Esophagus squamous epithelium (tissue), 5 donors: ENCODE measurements around the gene SNRNP25. TPM values are rescaled to one million over a fixed set of nuclear protein-coding genes. Genes with fewer than 3 reads are reported as not detected.
A peak's percentile ranks its signal among the peaks of the same experiment; 100 is the strongest.

Experiments used
- DNase-seq: peaks from one replicate; lab custom pipeline; 2025; lab: John Stamatoyannopoulos, UW
- H3K27ac ChIP-seq, 4 donors: fragments of 200-600 bp; sonication (generic); one replicate each; pipeline ENCODE4 v1.5.1; 2016 to 2019; ENCODE audit warnings: mild to moderate bottlenecking in 1 of 4
- H3K27me3 ChIP-seq, 4 donors: fragments of 200-600 bp; sonication (generic); 1 replicate in 3 of 4; 2 replicates in 1 of 4; pipeline versions ENCODE4 v1.5.1 to v1.6.0; 2017 to 2021; ENCODE audit warnings: antibody characterized with exemption in 1 of 4
- H3K36me3 ChIP-seq, 3 donors: fragments of 200-600 bp; sonication (generic); one replicate each; pipeline ENCODE4 v1.5.1; 2016 to 2019
- H3K4me1 ChIP-seq, 3 donors: fragments of 200-600 bp; sonication (generic); one replicate each; pipeline ENCODE4 v1.5.1; 2017 to 2019
- H3K4me3 ChIP-seq, 4 donors: fragments of 200-600 bp; sonication (generic); 1 replicate in 3 of 4; 2 replicates in 1 of 4; pipeline ENCODE4 v1.5.1; 2016 to 2019; ENCODE audit warnings: mild to moderate bottlenecking in 2 of 4, moderate library complexity in 1 of 4
- H3K9me3 ChIP-seq, 3 donors: fragments of 200-600 bp; sonication (generic); one replicate each; pipeline ENCODE4 v1.5.1; 2016 to 2019
- CTCF ChIP-seq, 6 experiments: fragments of 450-650 bp in 4 of 6; fragments of 200-600 bp in 2 of 6; sonication (generic) in 2 of 6; IDR thresholded peaks; one replicate each; pipeline ENCODE4 v1.5.1; 2016 to 2019; ENCODE audit warnings: antibody characterized with exemption in 6 of 6, mild to moderate bottlenecking in 4 of 6, moderate library complexity in 4 of 6
- POLR2A ChIP-seq, 4 donors: fragments of 450-650 bp; IDR thresholded peaks; one replicate each; pipeline ENCODE4 v1.6.1; 2017; ENCODE audit warnings: antibody characterized with exemption in 4 of 4, mild to moderate bottlenecking in 4 of 4, moderate library complexity in 3 of 4
- WGBS, 2 donors: methylation state at CpG; one replicate each; pipeline ENCODE4 v1.1.5; 2018; 5-methylcytosine and 5-hydroxymethylcytosine counted together
- intact Hi-C: fragments of 100-400 bp; cut with DNase I; formaldehyde crosslinking; loops from one replicate; pipeline ENCODE4 v1.15.0; 2022
- total RNA-seq, 4 donors: library from RNA; depleted of rRNA; stranded (reverse); fragments of >200 nt; gene quantifications; one replicate each; pipeline ENCODE4 v1.1.0, GENCODE V29; 2016
- donor health status: DM: yes; HTN: yes; CAD: no.

SNRNP25 gene
- total RNA-seq, 4 donors from 2014 or later, result 12.4 to 30.0 (median 17.9) TPM

GRCh38 chr16:66309-67182 is 12.9 kb downstream of the SNRNP25 start:
- Histone ChIP-seq H3K27me3 (peaks cover 0 to 6% (median 0%) of the 10 kb centered on the region in 4 donors), H3K4me1 (peaks cover 28 to 65% (median 44%) of the 10 kb centered on the region in 3 donors), H3K27ac (peak overlapping the region in 1 of 4 donors; percentile 3), H3K4me3 (no peak overlapping the region), H3K36me3 (peaks cover 23 to 36% (median 24%) of the 10 kb centered on the region in 3 donors), H3K9me3 (no peaks in the 10 kb centered on the region)
- no peak for TF ChIP-seq CTCF (IDR thresholded peaks at IDR 0.05)
- TF ChIP-seq POLR2A (IDR thresholded peaks at IDR 0.05), result no peak
- 69 to 100% methylated on average over 1 to 3 of the region's 13 CpGs for WGBS, 2 donors
- DNase-seq, result no peak
- intact Hi-C loops, result no loop called here

GRCh38 chr16:67183-67791 is 13.7 kb downstream of the SNRNP25 start:
- Histone ChIP-seq H3K4me1 (peaks cover 28 to 67% (median 44%) of the 10 kb centered on the region in 3 donors), H3K27ac (peak overlapping the region in 1 of 4 donors; percentile 39), H3K27me3 (peaks cover 0 to 9% (median 0%) of the 10 kb centered on the region in 4 donors), H3K4me3 (no peak overlapping the region), H3K36me3 (peaks cover 17 to 29% (median 17%) of the 10 kb centered on the region in 3 donors), H3K9me3 (no peaks in the 10 kb centered on the region)
- TF ChIP-seq POLR2A (IDR thresholded peaks at IDR 0.05) (no peak), CTCF (IDR thresholded peaks at IDR 0.05) (no peak)
- intact Hi-C loops, result no loop called here
- 75 to 100% methylated on average over 2 to 5 of the region's 10 CpGs for WGBS, 2 donors
- DNase-seq, result no peak

GRCh38 chr16:67884-68789 is 14.5 kb downstream of the SNRNP25 start:
- 84 to 92% methylated on average over 7 to 12 of the region's 27 CpGs for WGBS, 2 donors
- H3K4me1 ChIP-seq, result peaks cover 33 to 74% (median 50%) of the 10 kb centered on the region in 3 donors
- no peaks in the 10 kb centered on the region for H3K9me3 ChIP-seq
- peak overlapping the region in 2 of 4 donors; percentile 39 to 47 for H3K27ac ChIP-seq
- peaks cover 0 to 11% (median 0%) of the 10 kb centered on the region in 4 donors for H3K27me3 ChIP-seq
- no peak overlapping the region for H3K4me3 ChIP-seq
- peaks cover 8 to 20% (median 8%) of the 10 kb centered on the region in 3 donors for H3K36me3 ChIP-seq
- DNase-seq, result no peak
- intact Hi-C loops, result no loop called here
- TF ChIP-seq CTCF (IDR thresholded peaks at IDR 0.05) (no peak), POLR2A (IDR thresholded peaks at IDR 0.05) (no peak)

GRCh38 chr16:69181-69580 is 15.6 kb downstream of the SNRNP25 start:
- intact Hi-C loops, result no loop called here
- no peak for DNase-seq
- Histone ChIP-seq H3K27ac (peak overlapping the region in 2 of 4 donors; percentile 9 to 15), H3K4me3 (no peak overlapping the region), H3K27me3 (peaks cover 0 to 15% (median 0%) of the 10 kb centered on the region in 4 donors), H3K36me3 (peaks cover 0 to 10% (median 4%) of the 10 kb centered on the region in 3 donors), H3K4me1 (peaks cover 35 to 84% (median 58%) of the 10 kb centered on the region in 3 donors), H3K9me3 (no peaks in the 10 kb centered on the region)
- TF ChIP-seq POLR2A (IDR thresholded peaks at IDR 0.05) (no peak), CTCF (IDR thresholded peaks at IDR 0.05) (no peak)
- 60% methylated on average over 1 of the region's 8 CpGs; no CpG with 5 or more reads in 1 of the 2 donors for WGBS, 2 donors
